Vagina (tissue), 2 donors: ENCODE measurements around the gene ANKRD11. TPM values are rescaled to one million over a fixed set of nuclear protein-coding genes. Genes with fewer than 3 reads are reported as not detected.
A peak's percentile ranks its signal among the peaks of the same experiment; 100 is the strongest.
"Not testable (repeated sequence)": the region's sequence is repeated elsewhere in the genome, so short reads cannot be mapped to it uniquely, and the experiment has no call there.

Experiments
- DNase-seq, 2 donors: peaks; one replicate each; pipeline ENCODE4 v3.0.0-alpha.2; 2017; ENCODE audit errors: extremely low spot score in 2 of 2
- H3K27ac ChIP-seq: fragments of 200-600 bp; sonication (generic); one replicate; pipeline ENCODE4 v1.5.1; 2019
- H3K27me3 ChIP-seq: fragments of 200-600 bp; sonication (generic); one replicate; pipeline ENCODE4 v1.5.1; 2019
- H3K36me3 ChIP-seq, 2 donors: fragments of 200-600 bp; sonication (generic); one replicate each; pipeline ENCODE4 v1.5.1; 2017 to 2019
- H3K4me1 ChIP-seq: fragments of 200-600 bp; sonication (generic); one replicate; pipeline ENCODE4 v1.5.1; 2019
- H3K4me3 ChIP-seq, 2 donors: fragments of 200-600 bp; sonication (generic); 1 replicate in 1 of 2; 2 replicates in 1 of 2; pipeline ENCODE4 v1.5.1; 2016 to 2019
- H3K9me3 ChIP-seq: fragments of 200-600 bp; sonication (generic); one replicate; pipeline ENCODE4 v1.5.1; 2019
- POLR2A ChIP-seq, 2 donors: fragments of 450-650 bp; IDR thresholded peaks; one replicate each; pipeline ENCODE4 v1.6.1; 2017; ENCODE audit warnings: antibody characterized with exemption in 2 of 2, mild to moderate bottlenecking in 2 of 2, moderate library complexity in 2 of 2
- POLR2AphosphoS5 ChIP-seq, 2 donors: sonication (generic); formaldehyde crosslinking; IDR thresholded peaks; one replicate each; pipeline ENCODE4 v1.9.0; 2017; ENCODE audit warnings: antibody characterized with exemption in 2 of 2, mild to moderate bottlenecking in 2 of 2, low read depth in 1 of 2; ENCODE audit not compliant: insufficient read depth in 1 of 2
- intact Hi-C: fragments of 100-400 bp; cut with DNase I; formaldehyde crosslinking; loops from one replicate; pipeline ENCODE4 v1.15.1; 2023
- total RNA-seq: library from RNA; depleted of rRNA; stranded (reverse); fragments of >200 nt; gene quantifications from one replicate; pipeline ENCODE4 v1.2.3, GENCODE V29; 2016
- TF ChIP-seq, protein P1 (sequence below), 3 experiments: fragments of 450-650 bp in 2 of 3; fragments of 200-600 bp in 1 of 3; sonication (generic) in 1 of 3; IDR thresholded peaks; one replicate each; pipeline ENCODE4 v1.5.1; 2017 to 2019; ENCODE audit warnings: antibody characterized with exemption in 3 of 3, mild to moderate bottlenecking in 2 of 3, moderate library complexity in 2 of 3

The ANKRD11 gene
- total RNA-seq, 1 donor from 2014 or later: 135 TPM

DNA sequence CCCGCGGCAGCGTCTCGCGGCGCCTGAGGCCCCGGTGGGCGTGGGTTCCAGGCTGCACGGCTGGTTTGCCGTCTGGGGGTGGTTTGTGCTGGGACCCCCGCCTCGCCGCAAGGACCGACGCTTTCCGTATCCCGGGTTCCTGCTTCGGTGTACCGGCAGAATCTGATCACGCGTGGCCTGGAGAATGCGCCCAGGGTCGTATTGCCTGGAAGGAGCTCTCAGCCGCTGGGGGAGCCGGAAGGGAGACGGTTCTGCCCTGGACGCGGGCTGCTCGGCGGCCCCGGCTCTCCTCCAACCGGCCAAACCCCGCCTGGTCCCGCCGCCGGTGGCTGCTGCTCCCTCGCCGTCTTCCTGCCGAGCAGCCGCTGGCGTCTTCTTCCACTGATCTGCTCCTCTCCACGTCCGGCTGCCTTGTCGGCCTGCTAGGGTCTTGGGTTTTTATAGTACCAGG, 233.1 kb downstream of the ANKRD11 start:
- no peak overlapping the region for H3K27ac ChIP-seq
- intact Hi-C loops: no loop called here
- TF ChIP-seq, protein P1, sequence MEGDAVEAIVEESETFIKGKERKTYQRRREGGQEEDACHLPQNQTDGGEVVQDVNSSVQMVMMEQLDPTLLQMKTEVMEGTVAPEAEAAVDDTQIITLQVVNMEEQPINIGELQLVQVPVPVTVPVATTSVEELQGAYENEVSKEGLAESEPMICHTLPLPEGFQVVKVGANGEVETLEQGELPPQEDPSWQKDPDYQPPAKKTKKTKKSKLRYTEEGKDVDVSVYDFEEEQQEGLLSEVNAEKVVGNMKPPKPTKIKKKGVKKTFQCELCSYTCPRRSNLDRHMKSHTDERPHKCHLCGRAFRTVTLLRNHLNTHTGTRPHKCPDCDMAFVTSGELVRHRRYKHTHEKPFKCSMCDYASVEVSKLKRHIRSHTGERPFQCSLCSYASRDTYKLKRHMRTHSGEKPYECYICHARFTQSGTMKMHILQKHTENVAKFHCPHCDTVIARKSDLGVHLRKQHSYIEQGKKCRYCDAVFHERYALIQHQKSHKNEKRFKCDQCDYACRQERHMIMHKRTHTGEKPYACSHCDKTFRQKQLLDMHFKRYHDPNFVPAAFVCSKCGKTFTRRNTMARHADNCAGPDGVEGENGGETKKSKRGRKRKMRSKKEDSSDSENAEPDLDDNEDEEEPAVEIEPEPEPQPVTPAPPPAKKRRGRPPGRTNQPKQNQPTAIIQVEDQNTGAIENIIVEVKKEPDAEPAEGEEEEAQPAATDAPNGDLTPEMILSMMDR (IDR thresholded peaks at IDR 0.05): no peak
- TF ChIP-seq POLR2A (IDR thresholded peaks at IDR 0.05) (no peak), POLR2AphosphoS5 (IDR thresholded peaks at IDR 0.05; ENCODE audit: insufficient read depth in 1 of 2, low read depth in 1 of 2) (no peak)

DNA sequence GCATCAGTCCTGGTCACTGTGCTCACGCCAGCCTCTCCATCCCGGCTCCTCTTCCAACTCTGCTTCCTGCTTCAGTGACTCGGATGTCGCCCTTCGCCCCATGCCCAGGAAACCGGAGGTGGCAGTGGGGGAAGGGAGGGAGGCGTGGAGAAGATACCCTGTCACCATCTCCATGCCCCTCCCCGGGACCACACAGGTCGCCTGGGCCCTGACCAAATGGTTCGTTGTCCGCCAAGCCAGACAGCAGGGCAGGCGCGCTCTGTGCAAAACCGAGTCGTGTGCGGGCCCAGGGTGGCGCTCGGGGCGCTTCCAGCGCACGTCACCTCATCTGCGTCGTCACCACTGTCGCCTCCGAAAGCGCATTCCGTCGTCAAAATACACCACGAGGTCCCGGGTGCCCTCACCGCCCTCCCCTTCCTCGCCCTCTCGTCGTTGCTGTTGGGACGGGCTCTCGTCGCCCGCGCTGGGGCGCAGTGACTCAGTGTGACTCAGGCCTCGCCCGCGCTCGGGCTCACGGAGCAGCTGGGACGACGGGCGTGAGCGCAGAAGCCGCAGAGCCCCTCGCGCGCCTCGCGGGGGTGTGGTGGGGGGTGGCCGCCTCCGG, 233.6 kb downstream of the ANKRD11 start:
- DNase-seq: no peak
- H3K9me3 ChIP-seq: no peaks in the 10 kb centered on the region
- no peaks in the 10 kb centered on the region for H3K27me3 ChIP-seq
- H3K4me1 ChIP-seq: peaks cover 16% of the 10 kb centered on the region
- no peak for TF ChIP-seq POLR2A (IDR thresholded peaks at IDR 0.05)
- TF ChIP-seq POLR2AphosphoS5 (IDR thresholded peaks at IDR 0.05; ENCODE audit: insufficient read depth in 1 of 2, low read depth in 1 of 2): peak in 1 of 2 donors; percentile 32
- TF ChIP-seq, protein P1 (IDR thresholded peaks at IDR 0.05): no peak
- no peaks in the 10 kb centered on the region for H3K36me3 ChIP-seq
- no peak overlapping the region for H3K27ac ChIP-seq
- intact Hi-C loops: no loop called here
- peak overlapping the region; percentile 35 to 40 for H3K4me3 ChIP-seq

More for the DNA sequence above, 233.1 kb downstream of the ANKRD11 start:
- Histone ChIP-seq H3K9me3 (no peaks in the 10 kb centered on the region), H3K4me3 (peak overlapping the region; percentile 35 to 40), H3K27me3 (no peaks in the 10 kb centered on the region), H3K36me3 (no peaks in the 10 kb centered on the region), H3K4me1 (peaks cover 16% of the 10 kb centered on the region)
- DNase-seq: no peak

DNA sequence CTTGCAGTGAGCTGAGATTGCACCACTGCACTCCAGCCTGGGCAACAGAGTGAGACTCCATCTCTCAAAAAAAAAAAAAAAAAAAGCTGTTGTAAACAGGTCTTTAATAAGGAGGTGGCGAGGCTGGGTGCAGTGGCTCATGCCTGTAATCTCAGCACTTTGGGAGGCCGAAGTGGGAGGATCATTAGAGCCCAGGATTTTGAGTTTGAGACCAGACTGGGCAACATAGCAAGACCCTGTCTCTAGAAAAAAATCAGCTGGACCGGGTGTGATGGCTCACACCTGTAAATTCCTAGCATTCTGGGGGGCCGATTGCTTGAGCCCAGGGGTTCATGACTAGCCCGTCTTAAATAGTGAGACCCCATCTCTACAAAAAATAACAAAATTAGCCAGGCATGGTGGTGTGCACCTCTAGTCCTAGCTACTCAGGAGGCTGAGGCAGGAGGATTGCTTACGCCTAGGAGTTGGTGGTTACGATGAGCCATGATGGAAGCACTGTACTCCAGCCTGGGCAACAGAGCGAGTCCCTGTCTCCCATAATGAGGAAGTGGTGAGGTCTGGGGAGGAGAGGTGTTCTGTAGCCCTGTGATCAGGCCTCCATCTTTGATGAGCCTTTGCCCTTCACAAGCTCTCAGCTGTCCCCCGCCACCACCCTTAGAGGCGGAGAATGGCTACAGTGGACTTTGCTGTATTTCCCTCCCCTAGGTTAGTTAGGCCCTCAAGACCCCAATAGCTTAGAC, 236.6 kb downstream of the ANKRD11 start:
- H3K36me3 ChIP-seq: no peaks in the 10 kb centered on the region

DNA sequence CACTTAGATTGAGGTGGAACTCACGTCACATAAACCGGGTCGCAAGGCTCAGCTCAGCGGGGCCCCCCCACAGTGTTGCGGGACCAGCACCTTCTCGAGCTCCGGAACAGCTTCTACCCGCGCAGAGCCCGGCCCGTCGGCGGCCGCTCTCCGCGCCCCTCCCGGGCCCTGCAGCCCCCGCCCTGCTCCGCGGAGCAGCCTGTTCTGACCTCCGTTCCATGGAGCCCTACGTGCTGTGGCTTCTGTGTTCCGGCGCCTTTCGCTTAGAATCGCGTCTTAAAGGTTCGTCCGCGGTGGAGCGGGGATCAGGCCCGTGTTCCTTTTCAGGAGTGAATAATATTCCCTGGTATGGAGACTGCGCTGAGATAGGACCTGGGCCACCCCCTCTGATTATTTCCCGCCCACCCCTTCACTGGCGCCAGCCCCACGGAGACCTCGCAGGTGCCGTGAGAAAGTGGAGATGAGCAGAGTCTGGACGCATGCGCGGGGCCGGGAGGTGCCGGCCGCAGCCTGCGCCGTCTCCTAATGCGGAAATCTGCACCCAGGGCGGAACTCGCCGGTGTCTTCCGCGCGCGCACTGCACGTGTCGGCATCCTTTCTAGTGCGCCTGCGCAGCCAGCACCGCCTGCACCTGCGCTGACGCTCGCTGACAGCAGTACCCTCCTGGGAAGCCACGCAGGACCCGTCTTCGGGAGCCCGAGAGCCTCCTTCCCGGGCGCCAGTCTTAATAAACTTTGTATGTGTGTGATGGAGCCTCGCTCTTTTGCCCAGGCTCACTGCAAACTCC, 242.0 kb downstream of the ANKRD11 start:
- H3K27ac ChIP-seq: no peak overlapping the region
- intact Hi-C loops: no loop called here
- peak overlapping the region; percentile 47 to 55 for H3K4me3 ChIP-seq
- peaks cover 10% of the 10 kb centered on the region for H3K4me1 ChIP-seq
- no peak for DNase-seq
- TF ChIP-seq POLR2AphosphoS5 (IDR thresholded peaks at IDR 0.05; ENCODE audit: insufficient read depth in 1 of 2, low read depth in 1 of 2) (no peak), POLR2A (IDR thresholded peaks at IDR 0.05) (no peak)
- TF ChIP-seq, protein P1 (IDR thresholded peaks at IDR 0.05): no peak
- H3K9me3 ChIP-seq: no peaks in the 10 kb centered on the region
- no peaks in the 10 kb centered on the region for H3K27me3 ChIP-seq
- H3K36me3 ChIP-seq: no peaks in the 10 kb centered on the region

More for the DNA sequence above, 236.6 kb downstream of the ANKRD11 start:
- no peak overlapping the region for H3K27ac ChIP-seq
- no peaks in the 10 kb centered on the region for H3K27me3 ChIP-seq
- intact Hi-C loops: no loop called here
- no peak for DNase-seq
- peaks cover 16% of the 10 kb centered on the region for H3K4me1 ChIP-seq
- no peaks in the 10 kb centered on the region for H3K9me3 ChIP-seq
- H3K4me3 ChIP-seq: no peak overlapping the region
- TF ChIP-seq, protein P1 (IDR thresholded peaks at IDR 0.05): no peak
- TF ChIP-seq POLR2AphosphoS5 (IDR thresholded peaks at IDR 0.05; ENCODE audit: insufficient read depth in 1 of 2, low read depth in 1 of 2) (no peak), POLR2A (IDR thresholded peaks at IDR 0.05) (no peak)

DNA sequence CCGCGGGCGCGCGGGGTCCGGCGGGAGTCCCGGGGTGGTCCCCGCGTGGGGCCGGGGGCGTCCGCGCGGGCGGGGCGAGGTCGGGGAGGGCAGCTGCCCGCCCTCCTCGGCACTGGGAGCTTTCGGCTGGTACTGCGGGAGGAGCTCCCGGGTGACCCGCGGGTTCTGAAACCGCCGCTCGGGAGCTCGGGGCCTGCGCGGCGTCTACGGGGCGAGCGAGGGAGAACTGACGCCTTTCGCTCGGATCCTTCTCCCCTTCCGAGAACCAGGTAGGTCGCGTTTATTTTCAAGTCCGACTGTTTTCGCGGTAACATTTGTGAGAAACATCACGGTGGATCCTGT, 242.7 kb downstream of the ANKRD11 start:
- intact Hi-C loops, H3K27me3 ChIP-seq, H3K36me3 ChIP-seq, H3K9me3 ChIP-seq, DNase-seq, H3K27ac ChIP-seq: not testable (repeated sequence)
- peak overlapping the region; percentile 47 to 55 for H3K4me3 ChIP-seq
- H3K4me1 ChIP-seq: peaks cover 10% of the 10 kb centered on the region
